Caco-2 (cell line): ENCODE data around the gene ACTR10. TPM values are rescaled to one million over a fixed set of nuclear protein-coding genes. Genes with fewer than 3 reads are reported as not detected.

Source experiments
- BruUV-seq: library from RNA; stranded (reverse); fragments of 400-500 nt; replicated peaks from 2 replicates; lab custom pipeline; 2021; lab: Mats Ljungman, UMichigan
- CTCF ChIA-PET: fragments of 300-600 bp; sonication (Branson Sonifier 250); formaldehyde crosslinking; loops from one replicate; lab custom pipeline; 2022; ENCODE audit warnings: antibody characterized with exemption; lab: Charles Lee
- POLR2A ChIA-PET: fragments of 300-600 bp; sonication (Branson Sonifier 250); formaldehyde crosslinking; loops from one replicate; lab custom pipeline; 2022; ENCODE audit warnings: antibody characterized with exemption; lab: Charles Lee
- DNase-seq, 2 experiments: peaks; one replicate each; pipeline versions ENCODE4 v3.0.0 to v3.0.0-alpha.2; 2020 to 2022
- H3K27me3 ChIP-seq: replicated peaks from 2 replicates; pipeline ENCODE4 v1.6.0; 2011; ENCODE audit warnings: low read length; ENCODE audit not compliant: control insufficient read depth, insufficient read depth
- H3K36me3 ChIP-seq: 2 replicates; pipeline ENCODE4 v1.5.1; 2011; ENCODE audit warnings: low read length; ENCODE audit not compliant: control insufficient read depth, insufficient read depth
- H3K4me1 ChIP-seq: fragments of 250-450 bp; sonication (Bioruptor Pico); 2 replicates; pipeline ENCODE4 v1.5.1; 2020; ENCODE audit warnings: mild to moderate bottlenecking
- H3K4me3 ChIP-seq: 2 replicates; pipeline ENCODE4 v1.5.1; 2011; ENCODE audit warnings: low read depth, mild to moderate bottlenecking, control low read depth, low read length
- H3K9me3 ChIP-seq: fragments of 250-450 bp; sonication (Bioruptor Pico); 2 replicates; pipeline ENCODE4 v1.5.1; 2020; ENCODE audit warnings: mild to moderate bottlenecking, moderate library complexity
- H3K27ac Mint-ChIP-seq: one replicate; pipeline ENCODE4 v1.8.0; 2022; ENCODE audit warnings: mixed read lengths; ENCODE audit not compliant: unreplicated experiment
- H3K27me3 Mint-ChIP-seq: one replicate; pipeline ENCODE4 v1.8.0; 2022; ENCODE audit warnings: mixed read lengths; ENCODE audit not compliant: insufficient read depth, unreplicated experiment
- H3K36me3 Mint-ChIP-seq: one replicate; pipeline ENCODE4 v1.8.0; 2022; ENCODE audit warnings: mild to moderate bottlenecking, mixed read lengths; ENCODE audit not compliant: insufficient read depth, unreplicated experiment
- H3K4me1 Mint-ChIP-seq: one replicate; pipeline ENCODE4 v1.8.0; 2022; ENCODE audit warnings: low read depth, mixed read lengths; ENCODE audit not compliant: unreplicated experiment
- H3K4me3 Mint-ChIP-seq: one replicate; pipeline ENCODE4 v1.8.0; 2022; ENCODE audit warnings: mild to moderate bottlenecking, moderate library complexity, mixed read lengths; ENCODE audit not compliant: unreplicated experiment
- H3K9me3 Mint-ChIP-seq: one replicate; pipeline ENCODE4 v1.8.0; 2022; ENCODE audit warnings: mixed read lengths; ENCODE audit not compliant: unreplicated experiment
- CTCF ChIP-seq, 2 experiments: fragments of 200-600 bp in 1 of 2; IDR thresholded peaks; 1 replicate in 1 of 2; 2 replicates in 1 of 2; pipeline versions ENCODE4 v1.5.1 to v1.8.0; 2011 to 2022; ENCODE audit warnings: antibody characterized with exemption in 1 of 2, control low read depth in 1 of 2, inconsistent platforms in 1 of 2, low read depth in 1 of 2, low read length in 1 of 2, mild to moderate bottlenecking in 1 of 2, moderate library complexity in 1 of 2; ENCODE audit not compliant: insufficient read depth in 1 of 2, severe bottlenecking in 1 of 2, unreplicated experiment in 1 of 2
- intact Hi-C: fragments of 100-400 bp; cut with micrococcal nuclease; formaldehyde crosslinking; loops from one replicate; pipeline ENCODE4 v1.10.0; 2022; ENCODE audit not compliant: unreplicated experiment
- total RNA-seq: library from RNA; stranded (reverse); gene quantifications from 2 replicates; pipeline ENCODE4 v1.2.3, GENCODE V29; 2022

ACTR10 gene
- total RNA-seq, 1 experiment from 2014 or later: 49.0 TPM

GRCh38 chr14:58171090-58171489 is 28.9 kb upstream of the ACTR10 start:
- no TSS peak for BruUV-seq
- no peak for TF ChIP-seq CTCF (IDR thresholded peaks at IDR 0.05; ENCODE audit: insufficient read depth in 1 of 2, low read depth in 1 of 2, low read length in 1 of 2, severe bottlenecking in 1 of 2, unreplicated experiment in 1 of 2)
- H3K27me3 ChIP-seq: no peaks in the 10 kb centered on the region
- Mint-ChIP-seq H3K9me3 (no peaks in the 10 kb centered on the region), H3K4me3 (peak overlapping the region; percentile 9), H3K36me3 (peaks cover 4% of the 10 kb centered on the region), H3K4me1 (peaks cover 9% of the 10 kb centered on the region), H3K27me3 (peaks cover 8% of the 10 kb centered on the region), H3K27ac (peak overlapping the region; percentile 58)
- H3K9me3 ChIP-seq: no peaks in the 10 kb centered on the region
- no peak overlapping the region for H3K4me3 ChIP-seq
- H3K36me3 ChIP-seq: no peaks in the 10 kb centered on the region
- peak; percentile 86 to 90 for DNase-seq
- 0 out of 2 replicates have a peak, but pooled peaks cover 4% of the 10 kb centered on the region for H3K4me1 ChIP-seq
- POLR2A ChIA-PET: interaction anchor here (0.6 kb wide), 1 partner anchor 104 kb away, joined by 3 read pairs; no protein-coding TSS in a partner anchor
- intact Hi-C loops: loop anchor here (1.0 kb wide), 1 partner anchor 20 kb away; no protein-coding TSS in a partner anchor
- CTCF ChIA-PET: no interaction called here

- Histone ChIP-seq H3K4me1 (no peaks in the 10 kb centered on the region), H3K27me3 (no peaks in the 10 kb centered on the region), H3K9me3 (no peaks in the 10 kb centered on the region), H3K36me3 (no peaks in the 10 kb centered on the region), H3K4me3 (no peak overlapping the region)
- H3K9me3 Mint-ChIP-seq: no peaks in the 10 kb centered on the region
- no peak for TF ChIP-seq CTCF (IDR thresholded peaks at IDR 0.05; ENCODE audit: insufficient read depth in 1 of 2, low read depth in 1 of 2, low read length in 1 of 2, severe bottlenecking in 1 of 2, unreplicated experiment in 1 of 2)
- CTCF ChIA-PET: no interaction called here
- H3K4me1 Mint-ChIP-seq: no peaks in the 10 kb centered on the region
- DNase-seq: no peak
- peaks cover 4% of the 10 kb centered on the region for H3K36me3 Mint-ChIP-seq
- no TSS peak for BruUV-seq
- intact Hi-C loops: no loop called here
- no peak overlapping the region for H3K4me3 Mint-ChIP-seq
- peaks cover 9% of the 10 kb centered on the region for H3K27me3 Mint-ChIP-seq
- H3K27ac Mint-ChIP-seq: no peak overlapping the region
- POLR2A ChIA-PET: no interaction called here
These were observed 22.8 kb upstream of the ACTR10 start for GRCh38 chr14:58177125-58177524.

- ChIA-PET POLR2A (no interaction called here), CTCF (no interaction called here)
- Histone ChIP-seq H3K27me3 (no peaks in the 10 kb centered on the region), H3K36me3 (no peaks in the 10 kb centered on the region), H3K9me3 (no peaks in the 10 kb centered on the region), H3K4me3 (no peak overlapping the region), H3K4me1 (peaks cover 8% of the 10 kb centered on the region; the same call in 1 of the 2 replicates)
- no TSS peak for BruUV-seq
- Mint-ChIP-seq H3K27ac (no peak overlapping the region), H3K9me3 (no peaks in the 10 kb centered on the region), H3K27me3 (peaks cover 4% of the 10 kb centered on the region), H3K4me1 (no peaks in the 10 kb centered on the region), H3K4me3 (no peak overlapping the region), H3K36me3 (no peaks in the 10 kb centered on the region)
- DNase-seq: no peak
- intact Hi-C loops: no loop called here
- no peak for TF ChIP-seq CTCF (IDR thresholded peaks at IDR 0.05; ENCODE audit: insufficient read depth in 1 of 2, low read depth in 1 of 2, low read length in 1 of 2, severe bottlenecking in 1 of 2, unreplicated experiment in 1 of 2)
These were observed 10.8 kb upstream of the ACTR10 start for GRCh38 chr14:58189176-58189575.
